Mammary epithelial cell (primary cell): ENCODE results near the gene TYW1B.
"Not testable (repeated sequence)": the region's sequence is repeated elsewhere in the genome, so short reads cannot be mapped to it uniquely, and the experiment has no call there.

ENCODE experiments used
- EZH2 ChIP-seq: IDR thresholded peaks from 2 replicates; pipeline ENCODE4 v1.6.1; 2012; ENCODE audit warnings: low read length, inconsistent platforms, borderline replicate concordance
- TF ChIP-seq, protein P1 (sequence below), 2 donors: IDR thresholded peaks in 1 of 2; conservative IDR thresholded peaks in 1 of 2; 2 replicates each; pipeline ENCODE4 v1.5.1; 2011 to 2012; ENCODE audit warnings: inconsistent platforms in 2 of 2, low read length in 2 of 2, mild to moderate bottlenecking in 2 of 2, control low read depth in 1 of 2, low read depth in 1 of 2; ENCODE audit not compliant: insufficient read depth in 1 of 2; ENCODE audit errors: extremely low read depth in 1 of 2

DNA sequence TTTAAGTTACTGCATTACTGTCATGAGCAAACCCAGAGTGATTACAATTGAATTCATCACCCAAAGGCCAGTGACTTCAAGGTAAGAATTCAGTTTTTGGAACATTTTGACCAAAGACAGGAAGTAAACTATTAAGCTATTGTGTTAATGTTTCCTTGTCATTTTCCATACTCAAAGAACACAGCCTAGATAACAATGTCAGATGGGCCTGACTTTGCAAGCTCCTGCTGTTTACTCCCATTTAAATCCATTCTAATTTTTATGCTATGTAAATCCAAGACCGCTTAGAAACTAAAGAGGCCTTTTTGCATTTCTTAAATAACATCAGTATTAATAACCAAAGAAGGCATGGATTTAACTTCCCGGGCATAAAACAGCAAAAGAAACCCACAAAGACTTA is 136.6 kb downstream of the TYW1B start:
- TF ChIP-seq, protein P1, sequence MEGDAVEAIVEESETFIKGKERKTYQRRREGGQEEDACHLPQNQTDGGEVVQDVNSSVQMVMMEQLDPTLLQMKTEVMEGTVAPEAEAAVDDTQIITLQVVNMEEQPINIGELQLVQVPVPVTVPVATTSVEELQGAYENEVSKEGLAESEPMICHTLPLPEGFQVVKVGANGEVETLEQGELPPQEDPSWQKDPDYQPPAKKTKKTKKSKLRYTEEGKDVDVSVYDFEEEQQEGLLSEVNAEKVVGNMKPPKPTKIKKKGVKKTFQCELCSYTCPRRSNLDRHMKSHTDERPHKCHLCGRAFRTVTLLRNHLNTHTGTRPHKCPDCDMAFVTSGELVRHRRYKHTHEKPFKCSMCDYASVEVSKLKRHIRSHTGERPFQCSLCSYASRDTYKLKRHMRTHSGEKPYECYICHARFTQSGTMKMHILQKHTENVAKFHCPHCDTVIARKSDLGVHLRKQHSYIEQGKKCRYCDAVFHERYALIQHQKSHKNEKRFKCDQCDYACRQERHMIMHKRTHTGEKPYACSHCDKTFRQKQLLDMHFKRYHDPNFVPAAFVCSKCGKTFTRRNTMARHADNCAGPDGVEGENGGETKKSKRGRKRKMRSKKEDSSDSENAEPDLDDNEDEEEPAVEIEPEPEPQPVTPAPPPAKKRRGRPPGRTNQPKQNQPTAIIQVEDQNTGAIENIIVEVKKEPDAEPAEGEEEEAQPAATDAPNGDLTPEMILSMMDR (conservative IDR thresholded peaks at IDR 0.05 in 1 of 2, IDR thresholded peaks at IDR 0.05 in 1 of 2; ENCODE audit: extremely low read depth in 1 of 2, insufficient read depth in 1 of 2, low read depth in 1 of 2, low read length in 2 of 2), result not testable (repeated sequence)
- not testable (repeated sequence) for TF ChIP-seq EZH2
